OCI-LY7 (cell line): ENCODE results near the gene DUSP16. TPM values are rescaled to one million over a fixed set of nuclear protein-coding genes. Genes with fewer than 3 reads are reported as not detected.

Source experiments
- BruUV-seq: library from RNA; stranded (reverse); fragments of 400-500 nt; replicated peaks from 2 replicates; lab custom pipeline; 2021; lab: Mats Ljungman, UMichigan
- CTCF ChIA-PET: fragments of 300-600 bp; sonication (Branson Sonifier 250); formaldehyde crosslinking; loops from one replicate; lab custom pipeline; 2022; ENCODE audit warnings: antibody characterized with exemption; ENCODE audit not compliant: unreplicated experiment; lab: Charles Lee
- POLR2A ChIA-PET: fragments of 300-600 bp; sonication (Branson Sonifier 250); formaldehyde crosslinking; loops from one replicate; lab custom pipeline; 2022; ENCODE audit warnings: antibody characterized with exemption; lab: Charles Lee
- DNase-seq: peaks from one replicate; pipeline ENCODE4 v3.0.0-alpha.2; 2015; ENCODE audit warnings: low spot score
- H2AFZ ChIP-seq: fragments of 200-600 bp; sonication (generic), shearing (Covaris generic); 2 replicates; pipeline ENCODE4 v1.6.1; 2014; ENCODE audit warnings: mild to moderate bottlenecking, antibody characterized with exemption, low read length, moderate library complexity
- H3K27ac ChIP-seq: fragments of 200-600 bp; sonication (generic); 2 replicates; pipeline ENCODE4 v1.5.1; 2014; ENCODE audit warnings: mixed run types, low read depth, mild to moderate bottlenecking, moderate library complexity, low read length, inconsistent platforms; ENCODE audit not compliant: poor library complexity, severe bottlenecking
- H3K36me3 ChIP-seq: fragments of 200-600 bp; sonication (generic); 2 replicates; pipeline ENCODE4 v1.6.1; 2014; ENCODE audit warnings: mild to moderate bottlenecking, antibody characterized with exemption, low read length, moderate library complexity, mixed read lengths; ENCODE audit not compliant: insufficient read depth
- H3K4me1 ChIP-seq: fragments of 200-600 bp; sonication (generic); 2 replicates; pipeline ENCODE4 v1.5.1; 2014; ENCODE audit warnings: mild to moderate bottlenecking, low read length; ENCODE audit not compliant: insufficient read depth, poor library complexity, severe bottlenecking
- H3K4me2 ChIP-seq: fragments of 200-600 bp; sonication (generic); 2 replicates; pipeline ENCODE4 v1.6.1; 2014; ENCODE audit warnings: mild to moderate bottlenecking, low read length
- H3K4me3 ChIP-seq: fragments of 200-600 bp; sonication (generic); 2 replicates; pipeline ENCODE4 v1.5.1; 2014; ENCODE audit warnings: mild to moderate bottlenecking, low read depth, low read length; ENCODE audit not compliant: poor library complexity, severe bottlenecking
- H3K79me2 ChIP-seq: fragments of 200-600 bp; sonication (generic); 2 replicates; pipeline ENCODE4 v1.6.1; 2016; ENCODE audit warnings: low read depth, mild to moderate bottlenecking, low read length, moderate library complexity, mixed read lengths; ENCODE audit not compliant: insufficient read depth
- H3K9me2 ChIP-seq: fragments of 200-600 bp; sonication (generic); 2 replicates; pipeline ENCODE4 v1.6.1; 2016; ENCODE audit warnings: mild to moderate bottlenecking, low read length, mixed read lengths; ENCODE audit not compliant: insufficient read depth
- H3K9me3 ChIP-seq: fragments of 200-600 bp; sonication (generic); 2 replicates; pipeline ENCODE4 v1.6.1; 2014; ENCODE audit warnings: mild to moderate bottlenecking, mixed run types, low read length, mixed read lengths
- H4K20me1 ChIP-seq: fragments of 200-600 bp; sonication (generic); 2 replicates; pipeline ENCODE4 v1.6.1; 2014; ENCODE audit warnings: mild to moderate bottlenecking, antibody characterized with exemption, low read length, moderate library complexity, mixed read lengths; ENCODE audit not compliant: insufficient read depth
- EZH2phosphoT487 ChIP-seq: fragments of 200-600 bp; sonication (generic); IDR thresholded peaks from 2 replicates; pipeline ENCODE4 v1.6.1; 2018; ENCODE audit warnings: low read depth, borderline replicate concordance, mild to moderate bottlenecking, mixed run types, antibody characterized with exemption, low read length, moderate library complexity, mixed read lengths
- intact Hi-C: fragments of 100-400 bp; cut with micrococcal nuclease; formaldehyde crosslinking; loops from one replicate; pipeline ENCODE4 v1.10.0; 2022; ENCODE audit not compliant: unreplicated experiment
- total RNA-seq, 2 experiments: library from RNA; depleted of rRNA in 1 of 2; stranded (reverse); fragments of >200 nt in 1 of 2; shearing (Covaris generic) in 1 of 2; gene quantifications; 2 replicates each; pipeline ENCODE4 v1.2.3, GENCODE V29; 2014 to 2022
- TF ChIP-seq, protein P1 (sequence below): fragments of 200-600 bp; sonication (generic); conservative IDR thresholded peaks from 2 replicates; pipeline ENCODE4 v1.5.1; 2014; ENCODE audit warnings: mild to moderate bottlenecking, antibody characterized with exemption, low read length, moderate library complexity, mixed read lengths

DUSP16 gene
- total RNA-seq, 2 experiments from 2014 or later: 2.8 to 11.8 TPM

DNA sequence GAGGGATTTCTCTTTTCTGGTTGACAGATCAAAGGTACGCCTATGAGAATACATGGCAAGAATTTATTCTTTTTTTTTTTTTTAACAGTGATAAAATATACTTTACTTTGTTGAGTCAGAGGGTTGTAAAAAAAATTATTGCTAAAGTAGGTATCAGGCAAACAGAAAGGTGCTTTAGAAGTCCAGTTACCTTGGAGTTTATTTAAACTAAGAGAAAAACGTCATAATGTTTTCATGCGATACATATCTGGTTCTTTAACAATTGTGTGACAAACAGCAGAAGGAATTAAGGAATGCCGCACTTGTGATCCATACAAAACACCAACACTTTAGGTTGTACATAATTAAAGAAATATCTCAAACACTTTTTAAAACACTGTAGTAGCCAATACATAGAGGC is 111.6 kb downstream of the DUSP16 start:
- no TSS peak for BruUV-seq
- Histone ChIP-seq H4K20me1 (no peaks in the 10 kb centered on the region), H3K4me1 (no peaks in the 10 kb centered on the region), H3K79me2 (no peaks in the 10 kb centered on the region), H2AFZ (no peak overlapping the region), H3K27ac (no peak overlapping the region), H3K4me3 (no peak overlapping the region), H3K36me3 (no peaks in the 10 kb centered on the region), H3K4me2 (no peak overlapping the region), H3K9me2 (no peaks in the 10 kb centered on the region), H3K9me3 (no peaks in the 10 kb centered on the region)
- TF ChIP-seq, protein P1, sequence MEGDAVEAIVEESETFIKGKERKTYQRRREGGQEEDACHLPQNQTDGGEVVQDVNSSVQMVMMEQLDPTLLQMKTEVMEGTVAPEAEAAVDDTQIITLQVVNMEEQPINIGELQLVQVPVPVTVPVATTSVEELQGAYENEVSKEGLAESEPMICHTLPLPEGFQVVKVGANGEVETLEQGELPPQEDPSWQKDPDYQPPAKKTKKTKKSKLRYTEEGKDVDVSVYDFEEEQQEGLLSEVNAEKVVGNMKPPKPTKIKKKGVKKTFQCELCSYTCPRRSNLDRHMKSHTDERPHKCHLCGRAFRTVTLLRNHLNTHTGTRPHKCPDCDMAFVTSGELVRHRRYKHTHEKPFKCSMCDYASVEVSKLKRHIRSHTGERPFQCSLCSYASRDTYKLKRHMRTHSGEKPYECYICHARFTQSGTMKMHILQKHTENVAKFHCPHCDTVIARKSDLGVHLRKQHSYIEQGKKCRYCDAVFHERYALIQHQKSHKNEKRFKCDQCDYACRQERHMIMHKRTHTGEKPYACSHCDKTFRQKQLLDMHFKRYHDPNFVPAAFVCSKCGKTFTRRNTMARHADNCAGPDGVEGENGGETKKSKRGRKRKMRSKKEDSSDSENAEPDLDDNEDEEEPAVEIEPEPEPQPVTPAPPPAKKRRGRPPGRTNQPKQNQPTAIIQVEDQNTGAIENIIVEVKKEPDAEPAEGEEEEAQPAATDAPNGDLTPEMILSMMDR: no peak
- no peak for TF ChIP-seq EZH2phosphoT487
- intact Hi-C loops: no loop called here
- CTCF ChIA-PET: no interaction called here
- DNase-seq: no peak
- POLR2A ChIA-PET: interaction anchor here (0.5 to 0.9 kb wide), 2 partner anchors 11 to 348 kb away, joined by 6 to 8 read pairs; no protein-coding TSS in a partner anchor

- H3K4me2 ChIP-seq: no peak overlapping the region
- intact Hi-C loops: no loop called here
- CTCF ChIA-PET: no interaction called here
Measured at GRCh38 chr12:12450043-12450471, 112.6 kb downstream of the DUSP16 start.

GRCh38 chr12:12449533-12450025 is 113.1 kb downstream of the DUSP16 start:
- H3K4me2 ChIP-seq: no peak overlapping the region
- H3K4me3 ChIP-seq: no peak overlapping the region
- BruUV-seq: no TSS peak
- H3K79me2 ChIP-seq: no peaks in the 10 kb centered on the region
- ChIA-PET POLR2A (no interaction called here), CTCF (no interaction called here)
- no peak overlapping the region for H3K27ac ChIP-seq
- TF ChIP-seq, protein P1: no peak
- no peak for TF ChIP-seq EZH2phosphoT487
- intact Hi-C loops: no loop called here
- H2AFZ ChIP-seq: no peak overlapping the region
- H3K9me2 ChIP-seq: no peaks in the 10 kb centered on the region
- no peaks in the 10 kb centered on the region for H3K36me3 ChIP-seq
- no peaks in the 10 kb centered on the region for H4K20me1 ChIP-seq
- no peaks in the 10 kb centered on the region for H3K9me3 ChIP-seq
- no peaks in the 10 kb centered on the region for H3K4me1 ChIP-seq
- no peak for DNase-seq

More at GRCh38 chr12:12450043-12450471, 112.6 kb downstream of the DUSP16 start:
- no peaks in the 10 kb centered on the region for H3K79me2 ChIP-seq
- H4K20me1 ChIP-seq: no peaks in the 10 kb centered on the region
- no peak for DNase-seq
- H3K4me1 ChIP-seq: no peaks in the 10 kb centered on the region
- no peaks in the 10 kb centered on the region for H3K9me3 ChIP-seq
- TF ChIP-seq, protein P1: no peak
- TF ChIP-seq EZH2phosphoT487: no peak
- no peaks in the 10 kb centered on the region for H3K36me3 ChIP-seq
- H3K27ac ChIP-seq: no peak overlapping the region
- BruUV-seq: no TSS peak
- POLR2A ChIA-PET: interaction anchor here (0.6 to 0.9 kb wide), 3 partner anchors 10 to 1804 kb away, joined by 3 to 6 read pairs (median 3); no protein-coding TSS in a partner anchor
- no peak overlapping the region for H3K4me3 ChIP-seq
- H3K9me2 ChIP-seq: no peaks in the 10 kb centered on the region
- H2AFZ ChIP-seq: no peak overlapping the region
